HG02610 (cell line): ENCODE measurements around the gene PSRC1.
A peak's percentile ranks its signal among the peaks of the same experiment; 100 is the strongest.

ENCODE experiments used
- ATAC-seq: cut with Tn5 transposase; IDR thresholded peaks from one replicate; pipeline ENCODE4 v1.9.1; 2021; ENCODE audit warnings: mild to moderate bottlenecking, moderate library complexity; ENCODE audit not compliant: unreplicated experiment

Gene PSRC1

DNA sequence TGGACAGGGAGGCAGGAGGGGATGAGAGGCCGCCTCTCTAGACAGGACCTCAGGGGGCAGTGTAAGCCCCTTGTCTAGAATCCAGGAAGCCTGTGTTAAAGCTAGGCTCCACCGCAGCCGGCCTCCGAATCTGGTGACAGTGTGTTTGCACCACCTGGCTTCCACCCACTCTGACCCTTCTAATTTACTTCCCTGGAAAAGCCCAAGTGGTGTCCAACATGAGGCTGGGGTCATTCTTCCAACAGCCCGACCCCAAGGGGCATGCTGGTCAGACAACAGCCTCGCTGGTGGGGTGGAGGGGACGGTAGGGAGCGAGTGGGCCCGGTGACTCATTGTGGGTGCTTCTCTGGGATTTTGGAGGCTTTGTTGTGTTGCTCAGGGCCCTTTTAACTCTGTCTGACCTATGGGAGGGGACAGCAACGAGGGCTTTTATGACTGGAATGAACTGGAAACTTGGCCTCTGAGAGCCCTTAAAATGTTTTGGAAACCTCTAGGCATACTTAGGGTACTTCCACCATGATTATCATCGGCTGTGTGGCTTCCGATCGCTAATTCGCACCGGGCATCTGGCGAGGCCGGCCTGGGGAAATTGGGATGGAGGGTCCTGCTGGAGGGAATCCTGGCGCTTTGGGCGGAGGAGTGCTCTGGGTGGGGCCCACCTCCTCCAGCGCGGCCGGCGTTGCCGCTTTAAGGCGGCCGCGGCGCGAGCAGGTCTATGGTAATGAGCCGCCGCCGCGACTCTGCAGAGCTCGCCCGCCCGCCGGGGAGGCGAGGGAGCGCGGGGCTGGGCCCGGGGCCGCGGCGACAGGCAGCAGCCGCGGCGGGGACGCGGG lies 33.9 kb downstream of the PSRC1 start, which contains the start of gene CELSR2:
TSS of gene CELSR2 (plus strand) at position 743 of the 833 bp plus-strand sequence. CDS start 541 bp downstream, outside the sequence.
- ATAC-seq = peak; percentile 77

DNA sequence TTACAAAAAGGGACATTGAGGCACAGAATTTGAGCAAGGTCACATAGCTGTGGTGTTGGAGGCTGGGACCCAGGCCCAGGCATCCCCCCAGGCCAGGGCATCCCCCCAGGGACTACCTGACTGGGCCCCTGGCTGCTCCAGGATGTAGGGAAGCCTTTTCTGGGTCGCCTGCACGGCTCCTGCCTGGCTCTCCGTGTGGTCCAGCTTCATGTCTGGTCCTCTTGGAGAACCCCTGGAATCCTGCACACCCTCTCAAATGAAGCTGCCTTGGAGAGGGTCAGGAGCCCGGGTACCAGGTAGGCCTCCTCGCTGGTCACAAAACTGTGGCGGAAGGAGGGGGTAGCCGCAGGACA lies 34.5 kb downstream of the PSRC1 start:
- no peak for ATAC-seq

DNA sequence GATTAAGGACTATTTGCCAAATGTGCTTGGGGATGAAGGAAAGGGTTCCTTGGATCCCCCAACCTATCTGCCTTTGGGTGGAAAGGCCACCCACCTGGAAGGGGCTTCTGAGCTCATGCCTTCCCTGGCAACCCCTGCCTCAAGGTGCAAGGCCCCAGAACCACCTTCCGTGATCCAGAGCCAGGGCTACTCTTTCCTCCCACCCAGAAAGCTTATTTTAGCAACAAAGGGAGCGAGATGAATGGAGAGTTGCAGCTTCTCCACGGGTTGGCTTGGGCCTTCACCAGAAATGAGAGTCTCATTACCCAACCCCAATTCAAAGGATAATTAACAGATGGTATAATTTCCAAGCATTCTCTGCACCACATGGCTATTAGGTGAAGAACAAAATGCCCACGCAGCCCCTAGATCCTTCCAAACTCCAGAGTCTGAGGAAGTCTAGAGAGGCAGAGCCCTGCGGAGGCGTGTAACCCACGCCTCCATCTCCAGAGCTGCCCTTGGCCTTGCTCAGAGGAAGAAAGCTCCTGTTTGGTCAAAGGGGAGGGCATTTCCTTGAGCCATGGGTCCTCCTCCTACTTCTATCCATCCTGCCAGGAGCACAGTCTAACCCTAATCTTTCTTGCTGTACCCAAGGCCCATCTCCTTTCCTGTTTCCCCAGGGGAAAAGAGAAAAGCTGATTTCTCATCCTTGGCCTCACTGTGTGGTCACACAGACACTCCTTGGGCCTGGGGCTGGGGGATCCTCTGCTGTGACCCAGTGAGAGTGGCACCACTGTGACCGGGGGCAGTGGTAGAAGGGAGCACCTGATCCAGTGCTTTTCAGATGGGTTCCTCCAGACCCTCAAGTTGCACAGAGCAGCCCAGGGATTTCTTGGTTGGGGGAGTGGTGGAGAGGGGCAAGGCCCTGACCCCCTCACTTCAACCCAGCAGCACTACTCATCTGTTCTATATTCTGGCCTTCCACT lies 35.3 kb downstream of the PSRC1 start:
- no peak for ATAC-seq

DNA sequence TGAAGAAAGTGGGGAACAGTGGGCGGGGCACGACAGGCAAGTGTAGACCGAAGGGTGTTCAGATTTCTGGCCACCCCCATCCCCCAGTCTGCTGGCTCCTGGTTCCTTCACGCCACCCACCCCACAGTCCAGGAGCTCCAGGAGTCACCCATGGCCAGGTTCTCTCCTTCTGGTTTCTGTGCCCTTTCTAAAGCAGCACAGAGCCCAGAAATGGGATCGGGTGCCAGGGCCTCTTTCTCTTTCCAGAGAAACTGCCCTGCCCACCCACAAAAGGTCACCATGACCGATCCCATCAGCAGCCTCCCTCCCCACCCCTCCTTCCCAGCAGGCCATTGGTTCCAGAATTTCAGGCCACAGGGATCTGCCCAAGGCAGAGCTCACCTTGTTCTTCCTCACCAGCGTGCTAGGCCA lies 36.8 kb downstream of the PSRC1 start:
- ATAC-seq = no peak

DNA sequence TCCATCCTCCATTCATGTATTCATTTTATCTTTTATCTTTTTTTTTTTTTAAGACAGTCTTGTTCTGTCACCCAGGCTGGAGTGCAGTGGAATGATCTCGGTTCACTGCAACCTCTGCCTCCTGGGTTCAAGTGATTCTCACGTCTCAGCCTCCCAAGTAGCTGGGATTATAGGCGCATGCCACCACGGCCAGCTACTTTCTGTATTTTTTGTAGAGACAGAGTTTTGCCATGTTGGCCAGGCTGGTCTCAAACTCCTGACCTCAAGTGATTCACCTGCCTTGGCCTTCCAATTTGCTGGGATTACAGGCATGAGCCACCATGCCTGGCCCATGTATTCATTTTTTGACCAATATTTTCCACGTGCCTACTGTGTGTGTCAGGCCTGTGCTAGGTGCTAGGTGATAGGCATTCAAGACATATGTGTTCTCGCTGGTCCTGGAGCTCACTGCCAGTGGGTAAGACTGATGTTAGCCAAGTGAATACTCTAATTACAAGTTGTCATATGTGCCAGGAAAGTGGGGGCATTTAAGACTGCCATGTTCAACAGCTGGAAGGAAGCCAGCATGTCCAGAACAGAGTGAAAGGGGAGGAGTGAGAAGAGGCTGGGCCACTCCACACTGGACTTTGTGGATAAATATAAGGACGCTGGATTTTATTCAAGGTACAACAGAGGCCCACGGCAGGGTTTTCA lies 38.9 kb downstream of the PSRC1 start:
- ATAC-seq = no peak

DNA sequence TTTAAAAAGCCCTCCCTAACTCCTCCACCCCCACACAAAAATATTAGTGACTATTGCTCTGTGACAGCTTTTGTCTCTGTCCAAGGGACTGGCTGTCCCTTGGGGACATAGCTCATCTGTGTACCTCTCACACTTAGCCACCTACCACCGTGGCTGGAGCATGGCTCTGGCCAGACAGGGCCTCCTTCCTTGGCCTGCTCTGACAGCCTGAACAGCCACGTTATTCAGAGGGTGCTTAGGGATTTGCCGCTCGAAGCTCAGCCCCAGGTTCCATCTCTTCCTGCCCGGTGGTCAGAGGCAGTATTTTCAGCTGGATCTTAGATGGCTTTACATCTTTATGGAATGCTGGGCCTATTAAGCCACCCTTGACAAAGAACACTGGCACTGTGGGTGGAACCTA lies 39.7 kb downstream of the PSRC1 start:
- no peak for ATAC-seq

DNA sequence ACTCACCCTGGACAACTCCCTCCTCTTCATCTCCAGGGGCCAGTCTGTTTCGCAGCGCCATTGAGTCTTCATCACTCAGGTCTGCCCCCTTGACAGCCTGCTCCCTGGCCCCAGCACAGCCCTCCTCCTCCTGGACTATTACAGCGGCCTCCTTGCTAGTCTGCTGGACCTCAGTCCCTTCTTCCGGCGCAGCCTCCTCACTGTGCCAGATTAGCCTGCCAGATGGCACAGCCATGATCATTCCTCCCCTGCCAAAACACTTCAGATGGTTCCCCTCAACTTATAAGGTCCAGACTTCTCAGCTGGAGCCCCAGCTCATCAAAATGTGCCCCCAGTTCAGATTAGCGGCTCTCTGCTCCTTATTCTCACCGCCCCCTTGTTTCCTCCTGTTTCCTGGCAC lies 40.6 kb downstream of the PSRC1 start:
- no peak for ATAC-seq

DNA sequence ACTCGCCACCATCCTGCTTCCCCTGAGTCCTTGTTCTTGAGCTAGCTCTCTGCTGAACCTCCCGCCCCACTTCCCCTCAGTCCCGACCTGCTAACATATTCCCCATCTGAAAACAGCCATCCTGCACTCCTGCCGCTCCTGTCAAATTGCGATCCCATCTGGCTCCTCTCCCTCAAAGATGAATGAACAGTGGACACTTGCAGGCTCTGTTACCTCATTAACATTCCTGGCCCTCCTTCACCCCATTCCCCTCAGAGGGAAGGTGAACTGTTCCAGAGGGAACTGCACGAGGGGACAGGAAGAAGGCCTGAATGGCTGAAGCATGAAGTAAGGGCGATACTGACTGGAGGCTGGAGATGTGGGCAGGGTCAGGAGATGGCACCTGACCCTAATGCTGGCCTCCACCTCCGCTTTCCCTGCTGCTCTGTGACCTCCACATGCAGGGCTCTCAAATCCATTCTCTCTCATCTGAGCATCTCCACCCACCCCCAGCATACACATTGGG lies 41.1 kb downstream of the PSRC1 start:
- no peak for ATAC-seq

DNA sequence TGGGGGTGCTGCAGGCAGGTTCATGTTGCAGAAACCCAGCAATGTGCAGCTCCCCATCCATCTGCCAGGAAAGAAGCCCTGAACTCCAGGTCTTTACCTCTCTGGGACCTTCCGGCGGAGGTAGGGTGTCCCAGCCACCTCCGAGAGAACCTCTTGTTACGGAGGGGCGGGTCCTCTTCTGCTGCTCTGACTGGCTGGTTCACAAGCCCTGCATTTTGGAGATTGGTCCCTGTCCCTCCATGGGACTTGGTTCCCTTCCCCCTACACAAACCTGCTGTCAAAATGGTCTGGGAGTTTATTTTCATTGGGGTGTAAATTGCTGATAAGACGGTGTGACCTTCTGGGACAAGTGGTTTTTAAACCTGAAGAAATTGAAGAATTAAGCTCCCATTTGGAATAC lies 41.6 kb downstream of the PSRC1 start:
- no peak for ATAC-seq

DNA sequence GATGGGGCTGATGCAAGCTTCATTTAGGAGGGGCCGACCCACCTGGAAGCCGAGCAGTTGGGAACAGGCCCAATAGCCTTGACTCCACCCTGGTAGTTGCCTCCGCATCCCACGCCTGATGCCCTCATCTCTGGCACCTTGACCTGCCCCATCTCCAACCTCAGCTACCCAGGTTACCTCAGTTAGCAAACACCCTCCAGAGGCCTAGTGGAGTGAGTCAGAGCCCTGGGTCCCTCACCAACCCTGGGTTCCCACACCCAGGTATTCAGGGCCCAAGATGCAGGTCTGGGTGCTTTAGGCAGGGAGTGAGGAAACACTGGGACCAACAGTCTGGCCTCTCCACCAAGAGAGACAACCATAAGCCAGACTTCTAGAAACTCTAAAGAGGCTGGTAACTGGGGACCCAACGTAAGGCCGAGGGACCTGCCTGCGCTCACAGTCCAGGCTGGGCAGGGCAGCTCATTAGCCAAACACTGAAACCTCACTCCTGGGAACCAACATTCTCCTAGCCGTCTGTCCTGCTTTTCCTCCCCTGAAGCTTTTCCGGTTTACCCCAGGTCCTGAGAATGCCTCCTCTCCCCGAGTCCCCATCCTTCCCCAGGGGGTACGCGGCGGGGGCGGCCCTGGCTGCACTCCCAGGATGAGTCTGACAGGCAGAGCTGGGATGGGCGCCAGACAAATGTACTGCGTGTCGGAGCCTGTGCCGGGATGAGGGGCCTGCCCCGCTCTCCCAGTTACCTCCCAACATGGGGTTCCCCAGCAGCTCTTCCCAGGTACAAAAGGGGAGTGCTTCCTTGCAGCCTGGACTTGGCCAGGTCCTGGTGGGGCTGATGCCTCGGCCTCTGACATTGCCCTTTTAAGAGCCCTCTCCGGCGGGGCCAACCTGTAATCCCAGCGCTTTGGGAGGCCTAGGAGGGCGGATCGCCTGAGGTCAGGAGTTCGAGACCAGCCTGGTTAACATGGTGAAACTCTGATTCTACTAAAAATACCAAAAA lies 42.5 kb downstream of the PSRC1 start:
- no peak for ATAC-seq

DNA sequence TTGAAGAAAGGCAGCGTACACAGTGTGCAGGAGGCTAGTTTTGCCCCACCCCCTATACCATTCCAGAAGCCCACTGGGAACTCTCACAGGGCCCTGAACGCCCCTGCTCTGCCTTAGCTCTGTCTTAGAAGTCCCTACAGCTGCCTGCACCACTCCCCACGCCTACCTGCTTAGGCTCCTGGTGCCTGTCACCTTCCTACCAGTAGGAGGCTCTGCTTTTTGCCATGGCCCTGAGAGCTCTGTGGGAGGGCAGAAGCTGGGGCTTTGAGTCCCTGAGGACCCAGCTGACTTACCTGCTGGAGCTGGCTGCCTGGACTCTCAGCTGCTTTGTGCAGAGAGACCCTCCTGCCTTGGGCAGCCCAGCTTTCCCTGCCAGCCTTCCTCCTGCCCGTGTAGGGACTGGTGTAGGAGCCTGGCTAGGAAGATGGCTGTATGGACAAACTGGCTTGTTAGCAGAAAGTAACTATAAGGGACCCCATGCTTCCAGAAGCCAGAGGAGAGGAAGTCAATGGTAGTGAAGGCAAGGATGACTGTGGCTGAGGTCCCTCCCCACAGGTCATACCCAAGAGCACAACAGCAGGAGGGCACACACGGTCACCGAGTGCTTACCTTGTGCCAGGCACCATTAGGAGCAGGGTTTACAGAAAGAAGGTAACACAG lies 43.4 kb downstream of the PSRC1 start:
- peak; percentile 41 for ATAC-seq

DNA sequence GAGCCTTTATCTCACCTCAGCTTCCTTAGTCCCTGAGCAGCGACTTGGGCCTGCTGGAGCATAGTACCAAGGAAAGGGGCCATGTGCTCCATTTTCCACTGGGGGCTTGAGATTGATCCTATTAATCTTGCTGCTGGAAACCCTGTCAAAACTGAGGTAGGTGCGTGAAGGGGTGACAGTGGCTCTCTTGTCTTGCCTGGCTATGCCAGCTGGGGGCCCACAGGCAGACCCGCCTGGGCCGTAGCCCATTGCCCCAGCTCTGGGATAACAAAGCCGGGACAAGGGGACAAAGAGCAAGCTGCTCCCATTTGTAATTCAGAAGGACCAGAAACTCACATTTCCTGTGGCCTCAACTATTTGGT lies 43.9 kb downstream of the PSRC1 start:
- ATAC-seq = no peak

DNA sequence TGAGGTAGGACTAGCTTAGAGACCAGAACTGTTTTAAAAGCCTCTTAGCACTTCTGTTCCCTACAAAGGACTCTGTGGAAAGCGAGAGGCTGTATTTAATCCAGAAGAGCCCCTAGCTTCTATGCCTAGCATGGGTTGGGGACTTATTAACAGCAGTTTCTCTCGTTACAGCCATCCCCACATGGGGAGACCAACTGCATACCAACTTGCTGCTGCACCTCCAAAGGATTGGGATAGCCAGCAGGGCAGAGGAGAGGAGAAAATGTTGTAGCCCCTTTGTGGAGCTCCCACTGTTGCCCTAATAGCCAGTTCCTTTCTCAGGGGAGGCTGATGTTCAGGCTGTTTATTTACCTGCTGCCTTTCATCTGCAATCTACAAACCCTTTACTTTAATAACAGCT lies 44.6 kb downstream of the PSRC1 start:
- no peak for ATAC-seq

DNA sequence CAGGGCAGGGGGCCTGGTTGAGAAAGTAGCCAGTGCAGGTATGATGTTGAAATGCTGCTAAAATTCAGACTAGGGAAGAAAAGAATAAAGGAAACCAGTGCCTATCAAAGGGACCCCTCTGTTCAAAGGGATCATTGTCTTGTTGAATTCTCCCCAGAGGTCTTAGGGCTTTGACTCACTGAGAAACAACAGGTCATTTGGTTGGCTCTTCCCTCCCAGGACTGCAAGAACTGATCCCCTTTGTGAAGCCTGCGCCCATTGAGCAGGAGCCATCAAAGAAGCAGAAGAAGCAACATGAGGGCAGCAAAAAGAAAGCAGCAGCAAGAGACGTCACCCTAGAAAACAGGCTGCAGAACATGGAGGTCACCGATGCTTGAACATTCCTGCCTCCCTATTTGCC lies 45.4 kb downstream of the PSRC1 start:
- ATAC-seq = no peak

DNA sequence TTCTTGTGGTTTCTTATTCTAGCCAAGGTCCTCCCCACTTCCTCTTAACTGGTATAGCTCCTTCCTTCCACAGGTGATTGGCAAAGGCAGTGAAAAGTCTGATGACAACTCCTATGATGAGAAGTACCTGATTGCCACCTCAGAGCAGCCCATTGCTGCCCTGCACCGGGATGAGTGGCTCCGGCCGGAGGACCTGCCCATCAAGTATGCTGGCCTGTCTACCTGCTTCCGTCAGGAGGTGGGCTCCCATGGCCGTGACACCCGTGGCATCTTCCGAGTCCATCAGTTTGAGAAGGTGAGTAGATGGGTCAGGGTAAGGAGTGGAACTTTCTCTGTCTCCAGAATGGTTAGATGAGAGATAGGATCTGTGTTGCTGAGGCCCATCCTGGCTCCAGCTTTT lies 47.8 kb downstream of the PSRC1 start:
- ATAC-seq = no peak

DNA sequence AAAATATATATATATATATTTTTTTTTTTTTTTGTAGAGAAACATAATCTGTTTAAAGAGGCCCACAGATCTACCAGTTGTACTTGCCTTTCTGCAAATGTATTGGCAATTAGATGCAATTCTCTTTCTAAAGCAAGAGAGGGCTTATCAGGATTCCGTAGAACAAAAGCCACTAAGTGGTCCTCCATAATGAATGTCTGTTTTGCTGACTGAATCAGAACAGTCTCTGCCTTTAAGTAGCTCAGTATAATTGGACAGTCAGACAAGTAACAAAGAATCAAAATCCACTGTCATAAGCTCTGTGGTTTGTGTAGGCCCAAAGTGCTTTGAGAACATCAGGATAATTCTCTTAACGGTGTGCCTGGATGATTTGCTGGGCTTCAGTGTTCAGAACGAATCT lies 51.9 kb downstream of the PSRC1 start:
- ATAC-seq = no peak
